Lower leg skin (tissue), 3 donors: ENCODE data around the gene TMEM233.

ENCODE experiments used
- CTCF ChIP-seq, 3 donors: fragments of 450-650 bp; IDR thresholded peaks; one replicate each; pipeline ENCODE4 v1.5.1; 2016; ENCODE audit warnings: antibody characterized with exemption in 3 of 3, mild to moderate bottlenecking in 3 of 3, moderate library complexity in 2 of 3
- POLR2A ChIP-seq, 2 donors: fragments of 450-650 bp; IDR thresholded peaks; one replicate each; pipeline ENCODE4 v1.6.1; 2016 to 2017; ENCODE audit warnings: antibody characterized with exemption in 2 of 2, mild to moderate bottlenecking in 1 of 2, moderate library complexity in 1 of 2

- TF ChIP-seq POLR2A (IDR thresholded peaks at IDR 0.05), result no peak
- no peak for TF ChIP-seq CTCF (IDR thresholded peaks at IDR 0.05)
Observed at GRCh38 chr12:119691202-119691810, 97.7 kb downstream of the TMEM233 start.
